COR-L47 (cell line): ENCODE measurements around the gene INSIG2.
"Not testable (repeated sequence)": the region's sequence is repeated elsewhere in the genome, so short reads cannot be mapped to it uniquely, and the experiment has no call there.

Experiments
- DNase-seq: peaks from one replicate; lab custom pipeline; 2025; lab: John Stamatoyannopoulos, UW

INSIG2 gene

GRCh38 chr2:118061135-118061955, 26.9 kb upstream of the INSIG2 start:
- no peak for DNase-seq

- DNase-seq = no peak
These were observed 26.2 kb upstream of the INSIG2 start for GRCh38 chr2:118062048-118062447.

- no peak for DNase-seq
These were observed 25.6 kb upstream of the INSIG2 start for GRCh38 chr2:118062669-118063068.

- no peak for DNase-seq
These were observed 23.1 kb upstream of the INSIG2 start for GRCh38 chr2:118065015-118065706.

GRCh38 chr2:118065921-118066511, 22.3 kb upstream of the INSIG2 start:
- DNase-seq = no peak

GRCh38 chr2:118077636-118078247, 10.5 kb upstream of the INSIG2 start:
- DNase-seq = no peak

GRCh38 chr2:118078734-118079133, 9.5 kb upstream of the INSIG2 start:
- no peak for DNase-seq

- DNase-seq = no peak
These were observed 3.7 kb upstream of the INSIG2 start for GRCh38 chr2:118084491-118085089.

GRCh38 chr2:118085173-118086023, 2.9 kb upstream of the INSIG2 start:
- DNase-seq = no peak

GRCh38 chr2:118086024-118086633, 2.1 kb upstream of the INSIG2 start:
- no peak for DNase-seq

GRCh38 chr2:118089139-118089800, 999 bp downstream of the INSIG2 start:
- no peak for DNase-seq

GRCh38 chr2:118090387-118091139, 2.3 kb downstream of the INSIG2 start:
- no peak for DNase-seq

GRCh38 chr2:118091140-118091478, 2.8 kb downstream of the INSIG2 start:
- DNase-seq = no peak

GRCh38 chr2:118091631-118092030, 3.4 kb downstream of the INSIG2 start:
- no peak for DNase-seq

GRCh38 chr2:118094102-118094501, 5.8 kb downstream of the INSIG2 start:
- not testable (repeated sequence) for DNase-seq

- DNase-seq = no peak
These were observed 6.2 kb downstream of the INSIG2 start for GRCh38 chr2:118094503-118094902.

- no peak for DNase-seq
These were observed 7.3 kb downstream of the INSIG2 start for GRCh38 chr2:118095610-118096009.

GRCh38 chr2:118097657-118098056, 9.4 kb downstream of the INSIG2 start:
- DNase-seq = no peak

- no peak for DNase-seq
These were observed 10.2 kb downstream of the INSIG2 start for GRCh38 chr2:118098307-118099030.
